Activated CD8-positive, alpha-beta memory T cell treated with anti-CD3 and anti-CD28 coated beads, Interleukin-2, amount 10 ng/mL, durations not matched to agents 7 days and 5 days (primary cell): ENCODE data around the gene C19orf33. TPM values are rescaled to one million over a fixed set of nuclear protein-coding genes. Genes with fewer than 3 reads are reported as not detected.

Experiments used
- ATAC-seq: fragments of 150-1000 bp; cut with Tn5 transposase; one replicate; pipeline ENCODE4 v1.10.0; 2021; ENCODE audit warnings: moderate library complexity
- CTCF ChIA-PET: fragments of 350-600 bp; sonication (Branson Sonifier 250); formaldehyde crosslinking; loops from one replicate; lab custom pipeline; 2021; ENCODE audit warnings: antibody characterized with exemption; lab: Charles Lee
- DNase-seq: peaks from one replicate; pipeline ENCODE4 v3.0.0-alpha.2; 2020
- H3K27ac Mint-ChIP-seq: one replicate; pipeline ENCODE4 v1.8.0; 2021; ENCODE audit warnings: mild to moderate bottlenecking, mixed read lengths
- H3K27me3 Mint-ChIP-seq: one replicate; pipeline ENCODE4 v1.8.0; 2021; ENCODE audit warnings: mixed read lengths
- H3K36me3 Mint-ChIP-seq: one replicate; pipeline ENCODE4 v1.8.0; 2021; ENCODE audit warnings: mild to moderate bottlenecking, mixed read lengths
- H3K4me1 Mint-ChIP-seq: one replicate; pipeline ENCODE4 v1.8.0; 2021; ENCODE audit warnings: mixed read lengths
- H3K4me3 Mint-ChIP-seq: one replicate; pipeline ENCODE4 v1.8.0; 2021; ENCODE audit warnings: mild to moderate bottlenecking, moderate library complexity, mixed read lengths
- H3K9me3 Mint-ChIP-seq: one replicate; pipeline ENCODE4 v1.8.0; 2022; ENCODE audit warnings: low read depth, mixed read lengths
- total RNA-seq, 2 experiments: library from RNA; stranded (reverse); gene quantifications; one replicate each; pipeline ENCODE4 v1.2.3, GENCODE V29; 2021

C19orf33 gene
- total RNA-seq, 2 experiments from 2014 or later = not detected

GRCh38 chr19:38285567-38285966 lies 18.5 kb upstream of the C19orf33 start:
- CTCF ChIA-PET = interaction anchor here (1.1 to 1.2 kb wide), 2 partner anchors 35 to 89 kb away, joined by 3 read pairs; partner anchors contain the start of gene PSMD8
- H3K9me3 Mint-ChIP-seq = no peaks in the 10 kb centered on the region
- H3K4me1 Mint-ChIP-seq = peaks cover 14% of the 10 kb centered on the region
- DNase-seq (no peak), ATAC-seq (no peak)
- H3K27ac Mint-ChIP-seq = no peak overlapping the region
- H3K27me3 Mint-ChIP-seq = no peaks in the 10 kb centered on the region
- H3K36me3 Mint-ChIP-seq = no peaks in the 10 kb centered on the region
- no peak overlapping the region for H3K4me3 Mint-ChIP-seq

DNA sequence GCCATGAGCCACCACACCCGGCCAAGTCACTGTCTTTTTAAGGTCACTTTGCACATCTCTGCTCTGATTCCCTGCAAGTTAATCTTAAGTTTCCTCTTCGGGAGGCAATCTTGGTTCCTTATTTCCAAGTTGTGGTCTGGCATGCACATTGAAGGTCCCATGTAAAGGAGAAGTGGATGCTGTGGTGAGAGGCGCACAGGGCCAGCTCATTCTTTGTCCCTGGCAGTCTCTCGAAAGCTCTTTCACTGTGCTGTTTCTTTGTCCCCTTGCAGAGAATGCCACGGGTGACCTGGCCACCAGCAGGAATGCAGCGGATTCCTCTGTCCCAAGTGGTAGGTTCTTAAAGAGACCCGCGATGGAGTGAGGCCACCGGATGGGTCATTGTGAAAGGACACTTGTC lies 16.4 kb upstream of the C19orf33 start:
- no peaks in the 10 kb centered on the region for H3K36me3 Mint-ChIP-seq
- ATAC-seq (no peak), DNase-seq (no peak)
- no peaks in the 10 kb centered on the region for H3K9me3 Mint-ChIP-seq
- H3K27ac Mint-ChIP-seq = no peak overlapping the region
- no peak overlapping the region for H3K4me3 Mint-ChIP-seq
- no peaks in the 10 kb centered on the region for H3K27me3 Mint-ChIP-seq
- CTCF ChIA-PET = no interaction called here
- H3K4me1 Mint-ChIP-seq = peaks cover 4% of the 10 kb centered on the region

- DNase-seq (no peak), ATAC-seq (no peak)
- CTCF ChIA-PET = no interaction called here
- Mint-ChIP-seq H3K27ac (no peak overlapping the region), H3K9me3 (no peaks in the 10 kb centered on the region), H3K4me1 (peaks cover 4% of the 10 kb centered on the region), H3K4me3 (no peak overlapping the region), H3K27me3 (no peaks in the 10 kb centered on the region), H3K36me3 (no peaks in the 10 kb centered on the region)
Measured at GRCh38 chr19:38288123-38288855, 15.8 kb upstream of the C19orf33 start.

GRCh38 chr19:38289955-38290354 lies 14.1 kb upstream of the C19orf33 start:
- H3K9me3 Mint-ChIP-seq = no peaks in the 10 kb centered on the region
- no peaks in the 10 kb centered on the region for H3K36me3 Mint-ChIP-seq
- CTCF ChIA-PET = no interaction called here
- DNase-seq (no peak), ATAC-seq (no peak)
- no peaks in the 10 kb centered on the region for H3K27me3 Mint-ChIP-seq
- no peaks in the 10 kb centered on the region for H3K4me1 Mint-ChIP-seq
- no peak overlapping the region for H3K27ac Mint-ChIP-seq
- no peak overlapping the region for H3K4me3 Mint-ChIP-seq

DNA sequence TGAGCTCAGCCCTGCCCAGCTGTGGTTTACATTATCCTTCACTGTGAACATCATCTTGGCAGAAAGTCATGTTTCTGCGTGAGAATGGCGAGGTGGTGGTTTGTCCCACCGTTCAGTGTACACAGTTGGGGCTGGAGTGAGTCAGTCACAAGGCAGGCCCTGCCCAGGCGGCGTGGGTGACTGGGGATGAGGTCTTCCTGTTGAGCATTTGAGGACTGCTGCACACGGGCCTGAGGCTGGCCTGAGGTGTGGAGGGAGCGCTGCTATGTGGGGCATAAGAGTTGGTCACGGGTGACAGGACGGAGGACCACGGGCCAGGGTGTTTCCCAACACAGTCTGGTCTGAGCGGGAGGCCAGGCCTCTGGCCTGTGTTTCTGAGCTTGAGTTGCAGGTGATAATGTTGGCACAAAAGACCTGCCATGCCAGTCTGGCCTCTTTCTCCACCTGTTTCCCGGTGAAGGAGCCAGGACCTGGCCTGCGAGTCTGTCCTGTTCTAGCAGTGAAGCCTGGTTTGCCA lies 13.4 kb upstream of the C19orf33 start:
- H3K27ac Mint-ChIP-seq = no peak overlapping the region
- CTCF ChIA-PET = no interaction called here
- H3K4me3 Mint-ChIP-seq = no peak overlapping the region
- no peaks in the 10 kb centered on the region for H3K27me3 Mint-ChIP-seq
- no peak for ATAC-seq
- no peaks in the 10 kb centered on the region for H3K36me3 Mint-ChIP-seq
- no peaks in the 10 kb centered on the region for H3K9me3 Mint-ChIP-seq
- H3K4me1 Mint-ChIP-seq = no peaks in the 10 kb centered on the region
- no peak for DNase-seq

- no peaks in the 10 kb centered on the region for H3K36me3 Mint-ChIP-seq
- H3K4me1 Mint-ChIP-seq = no peaks in the 10 kb centered on the region
- no peak overlapping the region for H3K27ac Mint-ChIP-seq
- no peak overlapping the region for H3K4me3 Mint-ChIP-seq
- CTCF ChIA-PET = no interaction called here
- ATAC-seq = no peak
- DNase-seq = no peak
- H3K27me3 Mint-ChIP-seq = no peaks in the 10 kb centered on the region
- H3K9me3 Mint-ChIP-seq = no peaks in the 10 kb centered on the region
Measured at GRCh38 chr19:38291855-38292254, 12.2 kb upstream of the C19orf33 start.

DNA sequence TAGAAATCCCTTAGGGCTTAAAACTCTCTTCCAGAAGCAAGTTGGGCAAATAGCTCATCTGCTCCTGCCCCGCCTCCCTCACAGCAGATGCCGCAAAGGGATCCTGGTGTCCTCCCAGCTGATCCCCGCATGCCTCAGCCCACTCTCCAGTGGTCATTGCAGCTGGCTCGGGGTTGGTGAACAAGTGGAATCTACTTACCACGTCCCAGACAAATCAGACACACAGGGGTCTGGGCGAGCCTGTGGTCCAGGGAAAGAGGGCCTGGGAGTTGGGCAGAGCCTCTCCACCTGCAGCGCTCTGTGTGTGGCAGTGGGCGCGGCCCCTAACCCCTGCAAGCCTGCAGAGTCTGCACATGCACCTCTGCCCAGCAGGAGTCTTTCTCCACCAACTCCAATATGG lies 10.8 kb upstream of the C19orf33 start:
- no peaks in the 10 kb centered on the region for H3K36me3 Mint-ChIP-seq
- no peaks in the 10 kb centered on the region for H3K4me1 Mint-ChIP-seq
- no peak overlapping the region for H3K4me3 Mint-ChIP-seq
- ATAC-seq (no peak), DNase-seq (no peak)
- H3K27me3 Mint-ChIP-seq = no peaks in the 10 kb centered on the region
- H3K9me3 Mint-ChIP-seq = no peaks in the 10 kb centered on the region
- CTCF ChIA-PET = no interaction called here
- no peak overlapping the region for H3K27ac Mint-ChIP-seq

DNA sequence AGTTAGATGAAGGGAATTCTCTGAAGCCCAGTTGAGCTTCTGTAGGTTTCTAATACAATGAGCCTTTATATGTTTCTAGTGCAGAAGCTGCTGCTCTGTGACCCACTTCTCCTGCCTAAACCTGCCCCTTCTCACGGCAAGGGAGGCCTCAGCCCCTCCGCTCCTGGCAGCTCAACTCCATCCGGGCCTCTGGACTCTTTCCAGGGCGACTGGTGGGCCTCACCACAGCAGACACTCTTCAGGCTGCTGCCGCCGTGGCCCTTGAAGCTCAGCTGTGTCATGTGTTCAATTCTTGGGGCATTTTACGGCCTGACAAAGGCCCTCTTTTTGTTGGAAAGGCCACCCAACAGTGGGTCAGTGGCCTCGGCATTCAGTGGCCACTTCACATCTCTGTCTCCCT lies 10.0 kb upstream of the C19orf33 start:
- Mint-ChIP-seq H3K36me3 (no peaks in the 10 kb centered on the region), H3K4me1 (no peaks in the 10 kb centered on the region), H3K27me3 (no peaks in the 10 kb centered on the region), H3K27ac (no peak overlapping the region), H3K9me3 (no peaks in the 10 kb centered on the region), H3K4me3 (no peak overlapping the region)
- CTCF ChIA-PET = interaction anchor here (1.0 kb wide), 1 partner anchor 392 kb away, joined by 3 read pairs; no protein-coding TSS in a partner anchor
- DNase-seq = no peak
- no peak for ATAC-seq

DNA sequence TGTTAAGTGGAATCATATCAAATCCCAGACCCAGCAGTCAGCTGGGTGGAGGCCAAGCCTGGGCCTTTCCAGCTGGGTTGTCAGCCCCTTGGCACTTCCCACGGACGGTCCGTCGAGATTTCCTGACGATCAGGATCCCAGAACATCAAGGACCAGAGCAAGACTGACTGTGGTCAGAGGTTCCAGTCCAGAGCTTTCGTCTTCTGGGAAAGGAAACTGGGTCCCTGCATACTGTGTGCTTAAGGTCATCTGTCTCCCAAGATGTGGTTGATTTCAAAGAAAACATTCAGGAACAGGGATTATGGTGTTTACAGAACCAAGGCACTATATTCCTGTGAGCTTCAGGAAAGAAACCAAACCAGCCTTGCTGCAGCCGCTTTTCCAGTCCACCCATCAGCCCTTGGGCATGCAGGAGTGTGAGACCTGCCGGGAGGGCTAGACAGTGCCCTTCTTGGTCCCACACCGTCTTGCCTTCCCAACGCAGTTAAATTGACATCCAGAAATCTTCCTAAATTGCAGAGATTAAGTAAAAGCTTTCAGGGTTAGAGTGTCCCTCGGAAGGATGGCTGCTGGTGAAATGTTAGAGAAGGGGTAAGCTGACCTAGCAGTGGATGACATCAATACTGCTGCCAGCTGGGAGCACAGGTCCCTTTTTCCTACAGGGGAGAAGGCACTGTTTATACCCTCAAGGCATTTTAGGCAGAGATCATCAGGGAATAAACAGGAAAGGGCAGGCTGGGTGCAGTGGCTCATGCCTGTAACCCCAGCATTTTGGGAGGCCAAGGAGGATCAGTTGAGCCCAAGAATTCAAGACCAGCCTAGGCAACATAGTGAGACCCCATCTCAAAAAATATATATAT lies 5.0 kb upstream of the C19orf33 start:
- H3K4me3 Mint-ChIP-seq = no peak overlapping the region
- no peaks in the 10 kb centered on the region for H3K4me1 Mint-ChIP-seq
- no peak for ATAC-seq
- CTCF ChIA-PET = no interaction called here
- no peaks in the 10 kb centered on the region for H3K9me3 Mint-ChIP-seq
- no peaks in the 10 kb centered on the region for H3K27me3 Mint-ChIP-seq
- no peak overlapping the region for H3K27ac Mint-ChIP-seq
- DNase-seq = no peak
- no peaks in the 10 kb centered on the region for H3K36me3 Mint-ChIP-seq

DNA sequence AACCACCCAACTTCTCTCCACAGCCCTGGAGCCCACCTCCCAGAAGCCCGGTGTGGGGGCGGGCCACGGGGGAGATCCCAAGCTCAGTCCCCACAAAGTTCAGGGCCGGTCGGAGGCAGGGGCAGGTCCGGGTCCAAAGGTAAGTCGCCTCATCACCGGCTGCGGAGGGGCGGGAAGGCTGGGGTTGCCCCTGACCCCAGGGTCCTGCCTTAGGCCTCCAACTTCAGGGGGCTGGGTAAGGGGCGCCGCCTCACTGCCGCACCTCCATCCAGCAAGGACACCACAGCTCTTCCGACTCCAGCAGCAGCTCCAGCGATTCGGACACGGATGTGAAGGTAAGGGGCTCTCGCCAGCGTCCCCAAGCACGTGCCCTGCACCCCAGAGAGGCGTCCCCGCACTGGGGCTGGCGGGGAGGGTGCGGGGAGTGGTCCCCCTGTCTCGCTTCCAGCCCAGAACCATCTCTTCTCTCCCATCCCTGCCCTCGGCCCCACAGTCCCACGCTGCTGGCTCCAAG lies 358 bp downstream of the C19orf33 start:
- Mint-ChIP-seq H3K4me1 (no peaks in the 10 kb centered on the region), H3K9me3 (no peaks in the 10 kb centered on the region), H3K27ac (no peak overlapping the region), H3K36me3 (peaks cover 6% of the 10 kb centered on the region), H3K4me3 (no peak overlapping the region), H3K27me3 (no peaks in the 10 kb centered on the region)
- DNase-seq = no peak
- ATAC-seq = no peak
- CTCF ChIA-PET = no interaction called here

- no peaks in the 10 kb centered on the region for H3K4me1 Mint-ChIP-seq
- H3K27ac Mint-ChIP-seq = no peak overlapping the region
- DNase-seq (no peak), ATAC-seq (no peak)
- CTCF ChIA-PET = no interaction called here
- no peaks in the 10 kb centered on the region for H3K9me3 Mint-ChIP-seq
- H3K4me3 Mint-ChIP-seq = no peak overlapping the region
- peaks cover 6% of the 10 kb centered on the region for H3K36me3 Mint-ChIP-seq
- no peaks in the 10 kb centered on the region for H3K27me3 Mint-ChIP-seq
Measured at GRCh38 chr19:38304866-38305429, 897 bp downstream of the C19orf33 start.

DNA sequence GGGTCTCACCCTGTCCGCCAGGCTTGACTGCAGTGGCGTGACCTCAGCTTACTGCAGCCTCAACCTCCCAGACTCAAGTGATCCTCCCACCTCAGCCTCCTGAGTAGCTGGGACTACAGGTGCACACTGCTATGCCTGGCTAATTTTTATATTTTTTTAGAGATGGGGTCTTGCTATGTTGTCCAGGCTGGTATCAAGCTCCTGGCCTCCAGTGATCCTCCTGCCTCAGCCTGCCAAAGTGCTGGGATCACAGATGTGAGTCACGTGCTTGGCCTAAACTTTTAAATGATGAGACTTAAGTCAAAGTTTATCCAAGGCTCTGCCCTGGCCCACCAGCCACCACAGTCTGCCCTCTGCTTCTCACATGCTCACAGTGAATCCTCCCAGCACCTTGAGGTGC lies 2.2 kb downstream of the C19orf33 start:
- no peak overlapping the region for H3K4me3 Mint-ChIP-seq
- CTCF ChIA-PET = no interaction called here

GRCh38 chr19:38307076-38307475 lies 3.0 kb downstream of the C19orf33 start:
- CTCF ChIA-PET = interaction anchor here (0.5 to 1.6 kb wide), 2 partner anchors 63 to 72 kb away, joined by 3 read pairs; no protein-coding TSS in a partner anchor
- ATAC-seq (no peak), DNase-seq (no peak)
- Mint-ChIP-seq H3K4me3 (no peak overlapping the region), H3K36me3 (peaks cover 10% of the 10 kb centered on the region), H3K27me3 (no peaks in the 10 kb centered on the region), H3K9me3 (no peaks in the 10 kb centered on the region), H3K4me1 (peaks cover 4% of the 10 kb centered on the region), H3K27ac (no peak overlapping the region)

More for the DNA sequence above, 2.2 kb downstream of the C19orf33 start:
- no peak for ATAC-seq
- Mint-ChIP-seq H3K27ac (no peak overlapping the region), H3K9me3 (no peaks in the 10 kb centered on the region), H3K27me3 (no peaks in the 10 kb centered on the region), H3K4me1 (peaks cover under 1% of the 10 kb centered on the region), H3K36me3 (peaks cover 9% of the 10 kb centered on the region)
- DNase-seq = no peak
